GM20431 (cell line): Measurements from ENCODE around the gene METTL27.
"Not testable (repeated sequence)": the region's sequence is repeated elsewhere in the genome, so short reads cannot be mapped to it uniquely, and the experiment has no call there.

Experiments used
- in situ Hi-C: fragments of 300-500 bp; cut with MseI, MboI; formaldehyde crosslinking; loops from one replicate; pipeline ENCODE4 v1.15.0; 2020; ENCODE audit warnings: low sequenced_read_pairs; ENCODE audit not compliant: unreplicated experiment

Gene METTL27

DNA sequence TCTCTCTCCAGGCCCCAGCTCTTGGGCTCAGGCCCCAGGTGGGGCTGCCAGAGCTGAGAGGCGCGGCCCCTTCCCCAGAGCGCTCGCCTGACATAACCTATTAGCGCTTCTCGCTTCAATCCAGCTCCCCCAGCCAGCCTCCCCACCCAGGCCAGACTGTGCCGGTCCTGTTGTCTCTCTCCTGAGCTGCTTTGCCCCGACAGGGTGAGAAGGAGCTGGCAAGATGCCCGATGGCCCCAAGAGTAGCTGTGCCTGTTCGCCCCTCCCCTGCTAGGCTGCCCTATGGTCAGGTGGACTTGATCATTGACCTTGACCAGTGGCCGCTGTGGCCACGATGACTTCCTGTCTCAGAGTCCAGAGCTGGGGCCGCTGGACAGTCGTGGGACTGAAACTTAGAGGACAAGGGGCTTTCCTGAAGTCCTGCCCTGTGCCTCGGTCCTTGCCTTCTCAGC, 27.8 kb upstream of the METTL27 start:
- in situ Hi-C loops: no loop called here

DNA sequence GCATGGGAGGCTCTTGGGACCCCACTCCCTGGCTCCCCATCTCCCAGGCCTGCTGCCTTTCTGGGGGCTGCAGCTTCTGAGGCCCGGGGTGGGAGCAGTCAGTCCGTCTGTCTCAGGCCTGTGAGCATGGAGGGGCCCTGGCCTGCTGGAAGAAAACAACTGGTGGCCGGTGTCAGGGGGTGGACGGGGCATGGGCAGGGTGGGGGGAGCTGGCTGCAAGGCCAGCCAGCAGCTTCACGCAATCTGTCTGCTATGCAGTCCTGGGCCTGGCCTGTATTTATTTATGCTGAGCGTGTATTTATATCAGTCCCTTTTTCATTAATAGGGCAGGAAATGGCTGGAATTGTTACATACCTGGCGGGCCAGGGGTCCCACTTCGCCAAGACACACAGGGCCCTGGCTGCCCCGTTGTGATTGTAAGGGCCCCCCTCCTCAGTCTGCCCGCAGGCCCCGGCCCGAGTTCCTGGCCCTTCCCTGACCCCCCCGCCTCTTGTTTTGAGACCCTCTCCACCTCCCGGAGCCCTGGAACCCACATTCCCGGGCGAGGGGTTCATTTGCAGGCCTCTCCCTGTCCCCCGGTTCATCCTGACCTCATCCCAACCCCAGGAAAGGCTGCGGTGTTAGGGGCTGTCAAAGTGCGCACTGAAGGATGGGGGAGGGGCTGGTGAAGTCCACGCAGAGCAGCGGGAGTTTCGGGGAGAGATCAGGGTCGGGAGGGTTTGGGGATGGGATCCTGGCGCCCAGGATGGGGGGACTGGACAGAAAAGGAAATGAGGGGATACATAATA, 26.9 kb upstream of the METTL27 start:
- in situ Hi-C loops: no loop called here

DNA sequence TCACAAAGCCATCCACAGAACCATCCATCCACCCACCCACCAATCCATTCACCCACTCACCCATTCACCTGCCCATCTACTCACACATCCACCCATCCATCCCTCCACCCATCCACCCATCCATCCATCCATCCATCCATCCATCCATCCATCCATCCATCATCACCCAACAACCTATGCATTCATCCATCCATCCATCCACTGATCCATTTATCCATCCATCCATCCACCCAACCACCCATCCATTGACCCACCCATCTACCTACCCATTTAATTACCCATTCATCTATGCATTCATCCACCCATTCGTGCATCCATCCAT, 24.1 kb upstream of the METTL27 start:
- in situ Hi-C loops: no loop called here

DNA sequence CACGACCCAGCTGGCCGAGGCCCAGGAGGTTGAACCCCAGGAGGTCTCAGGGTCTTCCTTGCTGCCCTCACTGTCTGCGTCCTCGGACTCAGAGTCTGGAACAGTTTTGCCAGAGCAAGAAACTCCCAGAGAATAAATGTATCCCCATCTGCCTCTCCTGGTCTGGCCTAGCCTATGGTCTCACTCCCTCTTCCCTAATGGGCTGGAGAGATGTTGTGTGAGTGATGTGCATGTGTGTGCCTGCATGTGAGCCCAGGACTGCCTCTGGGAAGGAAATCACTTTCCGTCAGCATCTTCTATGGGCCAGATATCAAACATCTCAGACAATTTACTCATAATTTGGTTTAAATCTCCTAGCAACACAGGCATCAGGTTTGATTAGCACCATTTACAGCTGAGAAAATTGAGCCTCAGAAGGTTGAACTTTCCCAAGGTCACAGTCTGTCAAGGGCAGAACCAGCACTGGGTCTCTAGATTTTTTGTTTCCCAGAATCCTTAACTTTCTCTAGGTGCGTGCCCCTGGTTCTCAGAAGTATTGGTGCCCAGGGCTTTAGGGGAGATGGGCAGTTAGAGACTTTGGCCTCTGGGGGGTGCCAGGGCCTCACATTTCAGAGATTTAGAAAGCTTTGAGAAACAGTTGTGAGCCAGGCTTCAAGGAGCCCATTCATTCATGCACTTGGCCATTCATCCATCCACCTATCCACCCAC, 23.6 kb upstream of the METTL27 start:
- in situ Hi-C loops: no loop called here

GRCh38 chr7:73864981-73865711, 22.8 kb upstream of the METTL27 start:
- in situ Hi-C loops: no loop called here

DNA sequence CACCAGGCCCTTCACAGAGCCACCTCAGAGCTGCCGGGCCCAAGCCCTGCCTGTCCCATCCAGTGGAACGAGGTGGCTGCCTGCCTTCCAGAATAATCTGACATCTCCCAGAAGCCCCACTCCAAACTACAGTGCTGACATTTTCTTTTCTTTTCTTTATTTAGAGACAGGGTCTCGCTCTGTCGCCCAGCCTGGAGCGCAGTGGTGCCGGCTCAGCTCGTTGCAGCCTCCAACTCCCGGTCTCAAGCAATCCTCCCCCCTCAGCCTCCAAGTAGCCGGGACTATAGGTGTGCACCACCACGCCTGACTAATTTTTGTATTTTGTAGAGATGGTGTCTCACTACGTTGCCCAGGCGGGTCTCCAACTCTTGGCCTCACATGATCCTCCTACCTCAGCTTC, 19.0 kb upstream of the METTL27 start:
- in situ Hi-C loops: no loop called here

GRCh38 chr7:73860859-73861258, 18.5 kb upstream of the METTL27 start, which contains the start of gene TMEM270:
Gene TMEM270, plus strand, starts transcription at chr7:73861159. Its CDS starts 36 bp downstream, at chr7:73861195.
- in situ Hi-C loops: no loop called here

- in situ Hi-C loops: no loop called here
Measured at GRCh38 chr7:73858807-73859206, 16.5 kb upstream of the METTL27 start.

- in situ Hi-C loops: no loop called here
Measured at GRCh38 chr7:73856941-73857340, 14.6 kb upstream of the METTL27 start.

DNA sequence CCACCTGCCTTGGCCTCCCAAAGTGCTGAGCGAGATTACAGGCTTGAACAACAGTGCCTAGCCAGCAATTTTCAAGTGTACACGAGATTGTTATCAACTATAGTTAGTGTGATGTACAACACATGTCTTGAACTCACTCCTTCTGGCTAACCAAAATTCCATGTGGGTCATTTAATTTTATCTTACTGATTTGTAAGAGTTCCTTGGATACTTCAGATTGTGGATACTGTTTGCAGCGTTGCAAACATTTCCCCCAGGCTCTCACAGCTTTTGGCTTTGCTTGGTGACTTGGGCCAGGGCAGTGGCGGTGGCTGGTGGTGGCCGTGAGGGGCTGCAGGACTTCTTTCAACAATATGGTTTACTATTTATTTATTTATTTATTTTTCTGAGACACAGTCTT, 10.2 kb upstream of the METTL27 start:
- in situ Hi-C loops: no loop called here

GRCh38 chr7:73851410-73852338, 9.4 kb upstream of the METTL27 start:
- in situ Hi-C loops: no loop called here

DNA sequence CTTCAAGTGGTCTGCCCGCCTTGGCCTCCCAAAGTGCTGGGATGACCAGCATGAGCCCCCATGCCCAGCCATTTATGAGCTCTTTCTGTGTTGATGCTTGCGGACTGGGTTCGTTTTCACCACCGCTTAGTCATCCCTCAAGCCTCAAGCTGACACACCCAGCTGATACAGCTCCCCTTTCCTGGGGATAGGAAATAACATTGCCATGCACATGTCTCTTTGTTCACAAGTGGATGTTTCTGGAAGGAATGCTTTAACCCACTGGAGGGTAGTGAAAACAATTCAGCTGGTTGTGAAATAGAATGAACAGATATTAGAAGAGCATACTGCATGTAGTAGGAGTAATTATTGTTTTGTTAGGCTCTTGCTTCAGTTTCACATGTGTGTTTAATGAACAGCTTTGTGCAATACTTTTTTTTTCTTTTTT, 8.5 kb upstream of the METTL27 start:
- in situ Hi-C loops: no loop called here

DNA sequence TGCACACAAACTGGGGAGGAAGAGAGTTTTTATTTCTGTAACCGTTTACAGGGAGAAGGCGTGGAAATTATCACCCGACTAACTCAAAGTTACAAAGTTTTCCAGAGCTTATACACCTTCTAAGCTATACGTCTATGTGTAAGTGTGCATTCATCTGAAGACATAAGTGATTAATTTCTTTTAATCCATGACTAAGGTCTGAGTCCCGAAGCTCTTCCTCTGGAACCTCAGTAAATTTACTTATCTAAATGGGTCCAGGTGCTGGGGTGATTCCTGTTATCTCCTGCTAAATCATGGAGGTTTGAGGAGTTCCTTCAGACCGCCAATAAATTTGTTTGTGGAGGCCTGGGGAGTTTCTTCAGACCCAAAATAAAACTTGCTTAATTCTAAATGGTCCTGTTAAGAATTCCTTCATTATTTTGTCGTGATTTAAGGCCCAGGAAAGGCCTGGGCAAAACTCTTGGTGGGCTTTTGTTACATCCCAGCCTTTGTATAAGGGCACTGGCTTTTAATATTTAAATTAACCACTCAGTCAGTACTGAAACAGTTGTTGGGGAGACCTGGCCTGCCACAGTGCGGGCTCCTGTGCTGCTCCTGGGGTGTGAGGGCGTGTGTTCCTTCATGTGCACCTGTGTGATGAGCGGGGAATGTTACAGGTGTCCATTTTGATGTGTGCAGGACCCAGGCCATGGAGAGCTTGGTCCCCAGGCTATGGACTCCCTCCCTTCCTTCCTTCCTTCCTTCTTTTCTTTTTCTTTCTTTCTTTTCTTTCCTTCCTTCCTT, 5.8 kb upstream of the METTL27 start:
- in situ Hi-C loops: no loop called here

DNA sequence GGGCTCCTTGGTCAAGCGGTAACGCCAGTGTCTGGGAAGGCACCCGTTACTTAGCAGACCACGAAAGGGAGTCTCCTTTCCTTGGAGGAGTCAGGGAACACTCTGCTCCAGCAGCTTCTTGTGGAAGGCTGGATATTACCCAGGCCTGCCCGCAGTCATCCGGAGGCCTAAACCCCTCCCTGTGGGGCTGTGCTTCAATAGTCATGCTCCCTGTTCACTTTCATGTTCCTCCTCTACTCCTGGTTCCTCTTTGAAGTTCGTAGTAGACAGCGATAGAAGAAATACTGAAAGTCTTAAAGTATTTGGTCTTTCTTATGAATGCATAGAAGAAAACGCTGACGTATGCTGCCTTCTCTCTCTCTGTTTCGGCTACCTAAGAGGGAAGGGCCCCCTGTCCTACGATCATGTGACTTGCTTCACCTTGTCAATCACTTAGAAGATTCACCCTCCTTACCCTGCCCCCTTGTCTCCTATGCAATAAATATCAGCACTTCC, 3.4 kb upstream of the METTL27 start:
- in situ Hi-C loops: not testable (repeated sequence)

DNA sequence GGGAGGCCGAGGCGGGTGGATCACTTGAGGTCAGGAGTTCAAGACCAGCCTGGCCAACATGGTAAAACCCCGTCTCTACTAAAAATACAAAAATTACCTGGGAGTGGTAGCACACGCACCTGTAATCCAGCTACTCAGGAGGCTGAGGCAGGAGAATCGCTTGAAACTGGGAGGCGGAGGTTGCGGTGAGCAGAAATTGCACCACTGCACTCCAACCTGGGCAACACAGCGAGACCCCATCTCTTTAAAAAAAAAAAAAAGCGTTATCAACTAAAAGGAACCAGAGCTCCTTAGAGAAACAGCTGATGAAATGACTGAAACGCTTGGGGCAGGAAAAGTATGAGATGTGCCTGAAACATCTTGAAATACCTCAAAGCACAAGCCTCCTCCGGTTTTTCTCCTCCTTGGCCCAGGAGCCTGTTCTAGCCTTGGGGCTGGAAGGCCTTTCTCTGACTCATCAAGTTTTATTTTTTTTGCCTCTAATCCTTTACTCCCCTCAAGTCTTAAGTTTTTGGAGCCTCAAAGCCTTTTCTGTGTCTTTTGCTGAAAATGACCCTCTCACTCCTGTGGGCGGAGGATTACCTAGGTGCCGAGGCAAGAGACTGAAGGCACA, 2.6 kb upstream of the METTL27 start:
- in situ Hi-C loops: no loop called here

- in situ Hi-C loops: no loop called here
Measured at GRCh38 chr7:73844131-73844547, 1.8 kb upstream of the METTL27 start.

DNA sequence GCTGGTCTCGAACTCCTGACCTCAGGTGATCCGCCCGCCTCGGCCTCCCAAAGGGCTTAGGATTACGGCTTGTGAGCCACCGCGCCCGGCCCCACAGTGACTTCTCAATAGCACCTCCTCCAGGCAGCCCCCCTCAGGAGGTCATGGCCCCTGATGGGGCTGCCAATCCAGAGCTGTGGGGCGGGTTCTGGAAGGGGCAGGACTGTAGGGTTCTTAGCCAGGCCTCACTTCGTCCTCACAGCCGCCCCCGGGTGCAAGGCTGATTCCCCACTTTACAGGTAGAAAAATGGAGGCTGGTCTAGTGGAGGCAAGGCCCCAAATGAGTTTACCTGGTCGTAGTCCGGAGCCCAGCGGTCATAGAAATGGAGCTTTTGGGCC, 638 bp downstream of the METTL27 start:
- in situ Hi-C loops: no loop called here

GRCh38 chr7:73840715-73841379, 1.5 kb downstream of the METTL27 start:
- in situ Hi-C loops: no loop called here
